ENCODE results near the gene TNKS1BP1. TPM values are rescaled to one million over a fixed set of nuclear protein-coding genes. Genes with fewer than 3 reads are reported as not detected.

The TNKS1BP1 gene
- total and polyA plus RNA-seq, 2 experiments from 2014 or later = 64.2 to 72.2 TPM

- H3K4me1 ChIP-seq (ENCODE audit: insufficient read depth) = peaks cover 11% of the 10 kb centered on the region; the same call in 1 of the 2 replicates
- H3K4me2 ChIP-seq = no peak overlapping the region
- H2AFZ ChIP-seq = no peak overlapping the region
- no peaks in the 10 kb centered on the region for H4K20me1 ChIP-seq (replicated peaks; ENCODE audit: insufficient read depth)
- no peaks in the 10 kb centered on the region for H3K36me3 ChIP-seq (ENCODE audit: insufficient read depth)
- TF ChIP-seq POLR2AphosphoS5 (IDR thresholded peaks at IDR 0.05; ENCODE audit: low read depth) = no peak
- TF ChIP-seq ZNF114 (CRISPR knock-in tag; IDR thresholded peaks at IDR 0.05) = no peak
- TF ChIP-seq, protein P1, sequence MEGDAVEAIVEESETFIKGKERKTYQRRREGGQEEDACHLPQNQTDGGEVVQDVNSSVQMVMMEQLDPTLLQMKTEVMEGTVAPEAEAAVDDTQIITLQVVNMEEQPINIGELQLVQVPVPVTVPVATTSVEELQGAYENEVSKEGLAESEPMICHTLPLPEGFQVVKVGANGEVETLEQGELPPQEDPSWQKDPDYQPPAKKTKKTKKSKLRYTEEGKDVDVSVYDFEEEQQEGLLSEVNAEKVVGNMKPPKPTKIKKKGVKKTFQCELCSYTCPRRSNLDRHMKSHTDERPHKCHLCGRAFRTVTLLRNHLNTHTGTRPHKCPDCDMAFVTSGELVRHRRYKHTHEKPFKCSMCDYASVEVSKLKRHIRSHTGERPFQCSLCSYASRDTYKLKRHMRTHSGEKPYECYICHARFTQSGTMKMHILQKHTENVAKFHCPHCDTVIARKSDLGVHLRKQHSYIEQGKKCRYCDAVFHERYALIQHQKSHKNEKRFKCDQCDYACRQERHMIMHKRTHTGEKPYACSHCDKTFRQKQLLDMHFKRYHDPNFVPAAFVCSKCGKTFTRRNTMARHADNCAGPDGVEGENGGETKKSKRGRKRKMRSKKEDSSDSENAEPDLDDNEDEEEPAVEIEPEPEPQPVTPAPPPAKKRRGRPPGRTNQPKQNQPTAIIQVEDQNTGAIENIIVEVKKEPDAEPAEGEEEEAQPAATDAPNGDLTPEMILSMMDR (conservative IDR thresholded peaks at IDR 0.05; ENCODE audit: low read depth in 2 of 2) = no peak
- TF ChIP-seq NANOG (IDR thresholded peaks at IDR 0.05; ENCODE audit: borderline replicate concordance) = no peak
- TF ChIP-seq, protein P2, sequence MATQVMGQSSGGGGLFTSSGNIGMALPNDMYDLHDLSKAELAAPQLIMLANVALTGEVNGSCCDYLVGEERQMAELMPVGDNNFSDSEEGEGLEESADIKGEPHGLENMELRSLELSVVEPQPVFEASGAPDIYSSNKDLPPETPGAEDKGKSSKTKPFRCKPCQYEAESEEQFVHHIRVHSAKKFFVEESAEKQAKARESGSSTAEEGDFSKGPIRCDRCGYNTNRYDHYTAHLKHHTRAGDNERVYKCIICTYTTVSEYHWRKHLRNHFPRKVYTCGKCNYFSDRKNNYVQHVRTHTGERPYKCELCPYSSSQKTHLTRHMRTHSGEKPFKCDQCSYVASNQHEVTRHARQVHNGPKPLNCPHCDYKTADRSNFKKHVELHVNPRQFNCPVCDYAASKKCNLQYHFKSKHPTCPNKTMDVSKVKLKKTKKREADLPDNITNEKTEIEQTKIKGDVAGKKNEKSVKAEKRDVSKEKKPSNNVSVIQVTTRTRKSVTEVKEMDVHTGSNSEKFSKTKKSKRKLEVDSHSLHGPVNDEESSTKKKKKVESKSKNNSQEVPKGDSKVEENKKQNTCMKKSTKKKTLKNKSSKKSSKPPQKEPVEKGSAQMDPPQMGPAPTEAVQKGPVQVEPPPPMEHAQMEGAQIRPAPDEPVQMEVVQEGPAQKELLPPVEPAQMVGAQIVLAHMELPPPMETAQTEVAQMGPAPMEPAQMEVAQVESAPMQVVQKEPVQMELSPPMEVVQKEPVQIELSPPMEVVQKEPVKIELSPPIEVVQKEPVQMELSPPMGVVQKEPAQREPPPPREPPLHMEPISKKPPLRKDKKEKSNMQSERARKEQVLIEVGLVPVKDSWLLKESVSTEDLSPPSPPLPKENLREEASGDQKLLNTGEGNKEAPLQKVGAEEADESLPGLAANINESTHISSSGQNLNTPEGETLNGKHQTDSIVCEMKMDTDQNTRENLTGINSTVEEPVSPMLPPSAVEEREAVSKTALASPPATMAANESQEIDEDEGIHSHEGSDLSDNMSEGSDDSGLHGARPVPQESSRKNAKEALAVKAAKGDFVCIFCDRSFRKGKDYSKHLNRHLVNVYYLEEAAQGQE (IDR thresholded peaks at IDR 0.05; ENCODE audit: unreplicated experiment) = no peak
- TF ChIP-seq, protein P3, sequence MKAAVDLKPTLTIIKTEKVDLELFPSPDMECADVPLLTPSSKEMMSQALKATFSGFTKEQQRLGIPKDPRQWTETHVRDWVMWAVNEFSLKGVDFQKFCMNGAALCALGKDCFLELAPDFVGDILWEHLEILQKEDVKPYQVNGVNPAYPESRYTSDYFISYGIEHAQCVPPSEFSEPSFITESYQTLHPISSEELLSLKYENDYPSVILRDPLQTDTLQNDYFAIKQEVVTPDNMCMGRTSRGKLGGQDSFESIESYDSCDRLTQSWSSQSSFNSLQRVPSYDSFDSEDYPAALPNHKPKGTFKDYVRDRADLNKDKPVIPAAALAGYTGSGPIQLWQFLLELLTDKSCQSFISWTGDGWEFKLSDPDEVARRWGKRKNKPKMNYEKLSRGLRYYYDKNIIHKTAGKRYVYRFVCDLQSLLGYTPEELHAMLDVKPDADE (IDR thresholded peaks at IDR 0.05) = no peak
- no peak for TF ChIP-seq JUNB (IDR thresholded peaks at IDR 0.05; ENCODE audit: unreplicated experiment)
- no peak for TF ChIP-seq STAT1 (IDR thresholded peaks at IDR 0.05; ENCODE audit: unreplicated experiment)
- TF ChIP-seq ZNF331 (CRISPR knock-in tag; IDR thresholded peaks at IDR 0.05; ENCODE audit: low read depth) = no peak
- TF ChIP-seq ZNF462 (CRISPR knock-in tag; IDR thresholded peaks at IDR 0.05) = no peak
- no peak for TF ChIP-seq EZH2phosphoT487 (IDR thresholded peaks at IDR 0.05; ENCODE audit: unreplicated experiment)
- no peaks in the 10 kb centered on the region for H3K27me3 ChIP-seq (ENCODE audit: insufficient read depth)
- Mint-ChIP-seq H3K9me3 (peaks cover 6% of the 10 kb centered on the region), H3K4me1 (peaks cover 15% of the 10 kb centered on the region; the same call in 2 of the 3 replicates), H3K4me3 (no peak overlapping the region), H3K27me3 (ENCODE audit: insufficient read depth, low read depth, poor library complexity) (peaks cover 7% of the 10 kb centered on the region), H3K36me3 (ENCODE audit: low read depth) (no peaks in the 10 kb centered on the region; the same call in 2 of the 3 replicates), H3K27ac (no peak overlapping the region)
- H3F3A ChIP-seq (replicated peaks; ENCODE audit: low read depth) = 0 out of 2 replicates have a peak, but pooled peaks cover 3% of the 10 kb centered on the region
- no peaks in the 10 kb centered on the region for H3K79me2 ChIP-seq (replicated peaks; ENCODE audit: insufficient read depth)
- ATAC-seq (no peak), DNase-seq (ENCODE audit: low spot score) (no peak)
- no peaks in the 10 kb centered on the region for H3K9me2 ChIP-seq (ENCODE audit: insufficient read depth)
- H3K27ac ChIP-seq (ENCODE audit: low read depth) = no peak overlapping the region
- no peak overlapping the region for H3K4me3 ChIP-seq
These were observed 29.9 kb upstream of the TNKS1BP1 start for GRCh38 chr11:57354699-57355098.

All from GM23338 (cell line).